Measurements from ENCODE around the gene AUTS2.

- TF ChIP-seq GABPA (IDR thresholded peaks at IDR 0.05; ENCODE audit: borderline replicate concordance, insufficient read depth, low read length) (no peak), CTCF (IDR thresholded peaks at IDR 0.05; ENCODE audit: control extremely low read depth in 1 of 3, insufficient read depth in 1 of 3, low read depth in 1 of 3, low read length in 3 of 3) (no peak), POLR2A (IDR thresholded peaks at IDR 0.05; ENCODE audit: control extremely low read depth in 1 of 2, low read depth in 2 of 2, low read length in 2 of 2) (no peak), JUN (IDR thresholded peaks at IDR 0.05; ENCODE audit: low read depth, low read length) (no peak), TCF12 (IDR thresholded peaks at IDR 0.05; ENCODE audit: low read depth, low read length) (no peak), MAX (IDR thresholded peaks at IDR 0.05) (no peak), FOSL1 (IDR thresholded peaks at IDR 0.05; ENCODE audit: insufficient read depth, low read depth, low read length) (no peak), ATF3 (IDR thresholded peaks at IDR 0.05; ENCODE audit: insufficient read depth, low read depth, low read length) (no peak), MAFK (IDR thresholded peaks at IDR 0.05; ENCODE audit: low read depth, low read length) (no peak), SIRT6 (IDR thresholded peaks at IDR 0.05; ENCODE audit: low read length) (no peak), POLR2AphosphoS5 (IDR thresholded peaks at IDR 0.05; ENCODE audit: low read depth, low read length) (no peak)
Observed at GRCh38 chr7:69690329-69690728, 92.1 kb downstream of the AUTS2 start.
